ENCODE results near the gene YTHDC1.

DNA sequence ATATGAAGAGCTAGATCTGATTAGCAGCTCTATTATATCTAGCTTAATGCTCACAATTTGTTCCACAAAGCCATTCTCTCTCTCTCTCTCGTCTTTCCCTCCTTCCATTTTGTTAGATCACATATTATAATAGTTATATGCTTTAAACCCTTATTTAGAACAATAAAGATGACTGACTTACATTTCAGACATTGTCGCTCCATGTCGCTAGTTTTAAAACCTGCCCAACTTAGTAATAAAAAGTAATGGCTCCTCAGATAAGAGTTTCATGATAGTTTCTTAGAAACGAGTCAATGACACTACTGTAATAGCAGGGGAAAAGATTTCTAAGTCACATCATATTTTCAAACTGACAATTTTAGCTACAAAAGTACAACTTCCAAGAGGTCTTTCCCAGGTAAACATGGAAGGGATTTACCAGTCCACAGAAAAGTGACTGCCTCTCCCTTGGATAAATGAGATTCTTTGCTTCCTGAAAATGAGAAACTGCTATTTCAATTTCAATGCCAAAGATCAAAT, 38.5 kb upstream of the YTHDC1 start:
- TF ChIP-seq EP300 (IDR thresholded peaks at IDR 0.05; ENCODE audit: borderline replicate concordance in 1 of 2, low read depth in 2 of 2, low read length in 2 of 2), result no peak
- TF ChIP-seq CTCF (IDR thresholded peaks at IDR 0.05; ENCODE audit: control extremely low read depth in 1 of 3, insufficient read depth in 1 of 3, low read depth in 1 of 3, low read length in 3 of 3), result no peak
- TF ChIP-seq, protein P1, sequence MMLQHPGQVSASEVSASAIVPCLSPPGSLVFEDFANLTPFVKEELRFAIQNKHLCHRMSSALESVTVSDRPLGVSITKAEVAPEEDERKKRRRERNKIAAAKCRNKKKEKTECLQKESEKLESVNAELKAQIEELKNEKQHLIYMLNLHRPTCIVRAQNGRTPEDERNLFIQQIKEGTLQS (IDR thresholded peaks at IDR 0.05; ENCODE audit: insufficient read depth, low read depth, low read length), result no peak
- no peak for TF ChIP-seq EZH2 (IDR thresholded peaks at IDR 0.05; ENCODE audit: low read depth, low read length, severe bottlenecking)
- no peak for TF ChIP-seq RXRA (IDR thresholded peaks at IDR 0.05; ENCODE audit: insufficient read depth, low read depth, low read length)
- TF ChIP-seq, protein P2, sequence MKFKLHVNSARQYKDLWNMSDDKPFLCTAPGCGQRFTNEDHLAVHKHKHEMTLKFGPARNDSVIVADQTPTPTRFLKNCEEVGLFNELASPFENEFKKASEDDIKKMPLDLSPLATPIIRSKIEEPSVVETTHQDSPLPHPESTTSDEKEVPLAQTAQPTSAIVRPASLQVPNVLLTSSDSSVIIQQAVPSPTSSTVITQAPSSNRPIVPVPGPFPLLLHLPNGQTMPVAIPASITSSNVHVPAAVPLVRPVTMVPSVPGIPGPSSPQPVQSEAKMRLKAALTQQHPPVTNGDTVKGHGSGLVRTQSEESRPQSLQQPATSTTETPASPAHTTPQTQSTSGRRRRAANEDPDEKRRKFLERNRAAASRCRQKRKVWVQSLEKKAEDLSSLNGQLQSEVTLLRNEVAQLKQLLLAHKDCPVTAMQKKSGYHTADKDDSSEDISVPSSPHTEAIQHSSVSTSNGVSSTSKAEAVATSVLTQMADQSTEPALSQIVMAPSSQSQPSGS (IDR thresholded peaks at IDR 0.05; ENCODE audit: low read length), result no peak

Measured in H1 (cell line).